G401 (cell line): Measurements from ENCODE around the gene POLG. TPM values are rescaled to one million over a fixed set of nuclear protein-coding genes. Genes with fewer than 3 reads are reported as not detected.

Experiments used
- DNase-seq: peaks from one replicate; pipeline ENCODE4 v3.0.0-alpha.2; 2015; ENCODE audit warnings: low spot score
- in situ Hi-C: cut with HindIII; loops from 2 replicates; pipeline ENCODE4 v1.10.0; 2016; ENCODE audit warnings: low sequenced_read_pairs, mixed read lengths
- total RNA-seq: library from RNA; depleted of rRNA; stranded (reverse); fragments of >200 nt; shearing (Covaris generic); gene quantifications from 2 replicates; pipeline ENCODE4 v1.2.3, GENCODE V29; 2014

Gene POLG
- total RNA-seq, 1 experiment from 2014 or later, result 95.5 TPM

DNA sequence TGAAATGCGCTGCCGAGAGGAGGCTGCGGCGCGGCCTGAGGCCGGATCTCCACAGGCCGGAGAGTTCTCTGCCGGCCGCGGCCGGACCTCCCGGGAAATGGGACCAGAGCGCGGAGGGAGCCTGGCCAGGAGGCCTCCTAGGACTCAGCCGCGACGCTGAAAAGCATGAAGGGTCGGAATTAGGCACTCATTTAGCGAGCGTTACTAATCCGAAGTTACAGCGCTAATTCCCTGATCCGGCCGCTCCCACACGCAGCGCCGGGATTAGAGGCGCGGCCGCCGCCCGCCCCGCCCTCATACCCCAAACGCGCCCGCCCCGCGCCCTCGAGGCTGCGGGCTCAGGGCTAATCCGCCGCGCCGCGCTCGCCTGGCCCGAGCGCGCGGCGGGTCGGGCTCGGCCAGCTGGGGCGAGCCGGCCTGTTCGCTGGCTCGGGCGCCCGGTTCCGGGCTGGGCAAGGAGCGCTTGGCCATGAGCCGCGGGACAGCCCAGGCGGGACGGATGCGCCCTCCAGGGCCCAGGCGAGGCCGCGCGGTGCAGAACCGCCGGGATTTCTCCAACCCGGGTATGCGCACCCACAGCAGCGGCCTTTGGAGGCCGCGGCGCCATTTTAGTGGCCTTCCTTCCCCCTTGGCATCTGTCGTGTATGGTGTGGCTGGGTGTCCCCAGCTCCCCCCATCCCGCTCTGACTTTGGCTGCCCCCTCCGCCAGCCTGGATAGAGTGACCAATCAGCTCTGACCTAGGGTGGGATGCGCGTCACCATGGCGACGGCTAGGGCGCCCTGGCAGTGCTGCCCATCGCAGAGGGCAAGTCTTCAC lies 36.8 kb upstream of the POLG start:
- in situ Hi-C loops, result no loop called here
- peak; percentile 53 for DNase-seq

DNA sequence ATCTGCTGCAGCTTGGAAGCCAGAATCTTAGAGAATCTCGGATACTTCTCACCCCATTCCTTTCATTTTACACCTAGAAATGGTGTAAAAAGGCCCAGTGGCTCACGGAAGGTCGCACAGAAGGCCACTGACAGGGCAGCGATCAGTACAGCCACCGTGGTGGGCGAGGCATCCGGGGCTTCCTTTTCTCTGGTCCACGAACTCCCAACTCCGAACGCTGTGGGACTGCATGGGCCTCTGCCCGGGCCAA lies 36.3 kb upstream of the POLG start:
- no peak for DNase-seq
- in situ Hi-C loops, result no loop called here

DNA sequence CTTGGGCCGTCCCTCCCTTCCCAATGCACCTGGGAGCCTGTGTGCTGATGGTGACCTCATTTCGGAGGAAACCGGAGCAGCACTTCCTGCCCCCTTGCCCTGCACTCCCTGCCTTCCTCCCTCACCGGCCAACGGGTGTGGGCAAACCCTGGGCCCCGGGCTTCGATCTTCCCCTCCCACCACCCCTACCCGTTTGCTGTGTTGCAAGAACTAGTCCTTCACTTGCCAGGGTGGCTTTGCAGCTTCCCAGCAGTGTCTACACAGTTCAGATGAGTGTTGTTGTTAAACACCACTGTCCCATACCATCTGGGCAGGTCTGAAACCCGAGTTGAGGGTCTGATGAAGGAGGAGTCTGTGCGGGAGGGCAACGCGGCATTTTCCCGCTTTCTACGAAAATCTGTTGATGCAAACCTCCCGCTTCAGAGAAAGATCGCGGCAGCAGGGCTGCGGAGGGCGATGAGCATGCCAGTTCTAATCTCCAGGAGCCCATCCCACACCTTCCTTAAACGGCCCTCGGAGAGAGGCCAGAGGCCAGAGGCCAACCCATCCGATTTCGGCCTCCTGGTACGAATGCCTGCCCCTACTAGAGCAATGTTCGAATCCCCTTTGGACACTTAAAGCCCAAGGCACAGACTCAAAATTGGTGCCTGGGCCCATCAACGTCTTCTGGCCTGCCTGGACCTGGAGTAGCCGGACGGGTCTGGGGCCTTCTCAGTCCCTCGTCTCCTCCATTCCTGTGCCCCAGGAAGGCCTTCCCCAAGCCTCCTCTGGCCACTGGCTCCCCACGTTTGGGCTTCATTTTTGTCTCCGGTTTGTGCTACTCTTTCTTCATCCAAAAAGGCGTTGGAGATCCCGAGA lies 35.7 kb upstream of the POLG start:
- peak; percentile 72 for DNase-seq
- in situ Hi-C loops, result no loop called here

DNA sequence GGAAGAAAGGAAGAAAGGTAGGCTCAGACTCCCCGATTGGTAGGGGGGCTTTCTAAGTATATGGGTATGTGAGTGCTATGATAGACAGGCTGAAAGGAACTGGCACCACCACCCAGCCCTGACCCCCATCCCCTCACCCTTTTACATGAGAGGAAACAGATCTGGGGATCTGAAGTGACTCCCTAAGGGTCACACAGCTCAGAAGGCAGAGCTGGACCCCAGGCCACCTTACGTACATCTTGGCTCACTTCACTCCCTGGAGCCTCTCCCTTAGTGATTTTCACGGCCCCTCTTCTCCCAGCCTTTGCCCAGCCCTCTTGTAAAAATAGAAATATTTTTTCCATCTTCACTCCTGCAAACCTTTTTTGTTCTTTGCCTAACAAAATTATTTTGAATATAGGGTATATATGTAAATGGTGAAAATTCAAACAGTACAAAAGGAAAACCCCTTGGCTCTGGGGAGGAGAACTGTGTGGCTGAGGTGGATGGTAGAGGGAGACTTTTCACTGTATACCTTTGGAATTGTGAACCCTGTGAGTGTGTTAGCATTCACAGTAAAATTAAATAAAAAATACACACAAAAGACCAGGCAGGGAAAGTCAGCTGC lies 34.8 kb upstream of the POLG start:
- no peak for DNase-seq
- in situ Hi-C loops, result no loop called here

DNA sequence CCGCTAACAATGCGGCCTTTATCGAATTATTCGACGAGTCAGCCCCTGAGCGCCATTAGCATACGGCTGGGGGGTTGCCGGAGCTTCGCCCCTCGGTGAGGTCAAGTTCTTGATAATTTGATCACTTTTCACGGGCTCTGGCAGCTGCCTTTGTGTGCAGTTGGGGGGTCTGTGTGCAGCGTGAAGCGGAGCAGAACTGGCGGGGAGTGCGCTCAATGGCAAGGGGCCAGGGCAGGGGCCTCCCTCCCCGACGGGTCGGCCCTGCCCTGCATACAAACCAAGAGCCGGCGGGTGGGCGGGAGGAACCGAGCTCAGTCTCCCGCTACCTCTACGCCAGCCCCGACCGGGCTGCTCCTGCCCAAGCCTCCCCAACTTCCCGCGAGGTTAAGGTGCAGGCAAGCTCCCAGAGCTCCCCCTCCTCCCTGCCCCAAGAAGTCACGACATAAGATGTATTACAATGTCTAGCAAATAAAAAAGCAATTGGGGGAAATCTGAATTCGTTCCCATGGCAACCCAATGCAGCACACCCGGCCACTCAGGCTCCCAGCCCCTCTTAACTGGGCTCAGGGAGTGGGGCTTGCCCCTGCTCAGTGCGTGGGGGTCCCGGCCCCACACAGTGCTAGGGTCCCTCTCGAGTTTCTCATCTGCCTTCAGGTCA lies 34.1 kb upstream of the POLG start:
- no peak for DNase-seq
- in situ Hi-C loops, result no loop called here

DNA sequence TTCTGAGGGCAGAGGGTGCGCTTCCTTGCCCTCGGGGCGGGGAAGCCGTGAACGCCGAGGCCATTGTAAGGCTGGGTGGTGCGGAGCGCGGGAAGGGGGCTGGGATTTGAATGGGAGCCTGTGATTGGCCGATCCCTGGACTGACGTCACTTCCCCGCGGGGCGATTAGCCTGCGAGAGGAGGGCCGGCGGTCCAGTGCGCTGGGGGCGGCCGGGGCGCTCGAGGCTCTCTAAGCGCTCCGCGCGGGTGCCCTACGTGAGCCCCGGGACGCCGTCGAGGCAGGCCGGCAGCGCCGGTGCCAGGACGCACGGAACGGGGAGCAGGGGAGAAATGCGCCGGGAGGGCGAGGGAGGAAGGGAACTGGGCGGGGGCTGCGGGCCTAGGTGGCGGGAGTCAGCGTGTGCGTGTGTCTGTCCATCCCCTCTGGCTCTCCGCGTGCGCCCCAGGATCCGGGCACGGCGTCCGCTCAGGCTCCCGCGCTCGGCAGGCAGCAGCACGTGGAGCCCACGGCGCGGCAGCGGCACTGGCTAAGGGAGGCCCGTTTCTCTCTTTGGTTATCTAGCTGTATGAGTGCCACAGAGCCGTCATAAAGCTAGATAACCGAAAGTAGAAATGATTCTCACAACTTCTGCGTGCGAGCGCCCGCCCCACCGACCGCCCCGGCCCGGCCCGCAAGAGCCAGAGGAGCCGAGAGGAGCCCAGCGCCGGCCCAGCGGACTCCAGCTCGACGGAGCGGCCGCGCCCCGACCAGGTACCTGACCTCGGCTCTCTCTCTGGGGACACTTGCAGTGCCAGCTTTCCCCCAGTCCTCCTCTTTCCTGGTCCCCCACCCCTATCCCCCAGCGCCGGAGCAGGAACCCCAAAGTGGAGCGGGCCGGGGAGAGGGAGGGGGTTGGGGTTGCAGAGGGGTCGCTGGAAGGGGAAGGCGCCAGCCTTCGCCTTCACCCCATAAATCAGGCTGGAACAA lies 33.1 kb upstream of the POLG start:
- peak; percentile 94 for DNase-seq
- in situ Hi-C loops, result no loop called here

DNA sequence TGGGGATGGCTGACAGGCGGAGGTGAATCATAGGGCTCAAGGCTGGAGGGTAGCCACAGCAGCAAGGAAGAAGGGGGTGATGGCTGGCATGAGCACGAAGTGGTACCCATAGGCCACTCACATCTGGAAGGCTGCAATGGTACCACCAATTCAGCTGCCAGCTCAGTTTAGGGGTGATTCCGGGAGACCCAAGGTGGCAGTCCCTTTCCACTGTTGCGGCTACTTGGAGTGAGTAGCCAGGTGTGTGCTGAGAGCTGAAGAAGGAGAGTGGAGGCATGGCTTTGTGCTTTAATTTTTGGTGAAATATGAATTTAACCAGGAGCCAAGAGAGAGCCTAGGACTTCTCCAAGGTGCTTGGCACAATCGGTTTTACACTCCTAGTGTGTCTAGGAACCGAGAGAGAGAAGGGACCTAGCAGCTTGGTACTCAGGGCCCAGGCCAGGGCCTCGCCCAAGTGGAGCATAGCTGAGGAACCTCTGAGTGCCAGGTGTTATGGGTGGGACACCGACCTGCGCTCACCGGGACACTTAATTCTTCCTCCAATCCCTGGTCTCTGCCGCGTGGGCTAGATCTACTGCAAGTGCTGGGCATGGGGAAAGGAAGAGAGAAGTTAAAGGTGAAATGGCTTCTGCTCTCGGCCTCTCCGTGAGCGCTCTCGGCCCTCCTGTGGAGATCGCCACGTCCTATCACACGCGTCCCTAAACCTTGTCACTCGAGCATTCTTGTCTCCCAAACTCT lies 32.2 kb upstream of the POLG start:
- no peak for DNase-seq
- in situ Hi-C loops, result no loop called here

DNA sequence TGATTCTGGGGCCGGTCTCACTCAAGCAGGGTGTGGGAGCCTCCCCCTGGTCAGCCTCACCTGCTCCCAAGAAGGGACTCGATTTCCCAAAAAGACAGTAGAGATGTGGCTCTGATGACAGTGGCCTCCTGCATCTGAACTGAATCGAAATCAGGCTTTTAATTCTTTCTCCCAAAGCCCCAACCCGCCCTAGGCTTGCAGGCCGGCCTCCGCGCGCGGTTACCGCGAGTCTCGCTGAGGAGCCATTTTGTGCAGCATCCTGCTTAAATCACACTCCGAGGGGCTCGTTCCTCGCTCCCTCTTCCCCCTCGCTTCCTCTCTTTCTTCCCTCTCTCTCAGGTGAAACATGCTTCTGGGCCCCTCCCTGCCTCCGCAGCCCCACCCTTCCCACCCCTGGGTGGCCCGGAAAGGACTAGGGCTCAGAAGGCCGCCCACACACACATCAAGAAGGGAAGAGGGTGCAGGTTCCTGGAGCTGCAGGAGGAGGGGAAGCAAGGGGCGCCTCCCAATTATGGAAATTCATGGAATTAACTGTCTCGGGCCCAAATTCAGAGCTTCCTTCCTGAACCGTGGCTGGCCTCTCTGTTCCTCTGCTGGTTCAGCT lies 30.9 kb upstream of the POLG start:
- in situ Hi-C loops, result no loop called here

DNA sequence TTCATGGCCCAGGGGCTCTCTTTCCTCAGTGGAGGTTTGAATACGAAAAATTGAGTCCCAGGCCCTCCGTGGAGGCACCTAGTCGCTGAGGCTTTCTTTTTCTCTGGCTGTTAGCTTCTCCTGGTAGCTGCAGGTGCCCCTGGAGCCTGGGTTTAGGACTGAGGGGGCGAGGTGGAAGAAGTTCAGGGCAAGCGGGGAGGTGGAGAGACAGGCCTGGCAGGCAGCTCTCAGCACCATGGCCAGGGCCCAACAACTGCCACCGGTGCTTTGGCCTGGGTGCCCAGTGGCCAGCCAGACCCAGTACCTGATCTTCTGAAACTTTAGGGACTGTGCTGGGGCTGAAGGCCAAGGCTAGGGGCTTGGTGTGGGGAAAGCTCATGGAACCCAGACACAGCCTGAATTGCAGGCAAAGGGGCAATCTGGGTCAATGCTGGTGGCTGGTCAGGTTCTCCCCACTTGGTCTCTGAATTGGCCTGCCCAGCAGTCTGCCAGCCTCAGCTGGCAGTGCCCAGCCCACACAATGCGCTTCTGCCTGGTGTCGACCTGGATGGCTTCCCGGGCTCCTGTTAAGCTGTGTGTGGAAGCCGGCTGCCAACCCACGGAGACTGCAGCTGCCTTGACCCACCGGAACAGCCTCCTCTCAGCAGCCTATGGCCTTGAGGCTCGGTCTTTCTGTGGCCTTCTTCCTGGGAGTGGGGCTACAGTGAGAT lies 30.3 kb upstream of the POLG start:
- in situ Hi-C loops, result loop anchor here (5.0 kb wide), 1 partner anchor 72 kb away; no protein-coding TSS in a partner anchor
- DNase-seq, result peak; percentile 81

More for the DNA sequence above, 30.9 kb upstream of the POLG start:
- no peak for DNase-seq

DNA sequence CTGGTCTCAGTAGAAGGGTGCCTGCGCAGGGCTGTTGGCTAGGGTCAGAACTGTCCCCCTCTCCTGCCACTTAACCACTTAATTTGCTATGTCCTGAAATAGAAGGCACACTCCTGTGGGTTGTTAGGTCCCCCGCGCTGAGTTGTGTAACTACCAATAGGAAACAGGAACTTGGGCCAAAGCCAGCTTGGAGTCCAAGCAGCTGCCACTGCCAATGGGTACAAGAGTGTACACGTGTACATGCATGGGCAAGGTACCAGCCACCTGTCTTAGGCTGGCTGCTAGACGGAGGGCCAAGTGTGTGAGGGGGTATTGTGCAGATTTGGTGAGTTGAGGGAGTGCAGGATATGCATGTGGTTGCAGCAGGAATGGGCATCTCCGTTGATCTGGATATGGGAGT lies 29.7 kb upstream of the POLG start:
- in situ Hi-C loops, result loop anchor here (5.0 kb wide), 1 partner anchor 73 kb away; no protein-coding TSS in a partner anchor
- peak; percentile 88 for DNase-seq

DNA sequence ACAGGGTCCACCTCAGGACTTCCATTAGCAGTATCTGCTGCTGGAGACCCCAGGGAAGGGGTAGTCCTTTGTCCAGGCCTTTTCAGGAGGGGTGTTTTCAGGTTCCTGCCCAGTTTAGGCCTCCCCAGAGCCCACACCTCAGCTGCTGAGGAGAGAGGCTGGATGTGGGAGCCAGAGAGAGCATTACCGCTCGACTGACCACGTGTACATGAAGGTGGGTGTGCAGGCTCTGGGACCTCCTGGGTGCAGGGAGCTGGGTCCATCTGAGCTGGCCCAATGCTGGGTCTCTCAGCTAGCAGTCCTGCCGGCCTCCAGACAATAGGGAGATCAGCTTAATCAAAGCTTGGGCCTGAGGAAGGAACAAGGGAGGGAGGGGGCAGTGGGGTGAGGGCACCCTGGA lies 29.1 kb upstream of the POLG start:
- in situ Hi-C loops, result loop anchor here (5.0 kb wide), 1 partner anchor 74 kb away; no protein-coding TSS in a partner anchor
- DNase-seq, result no peak

DNA sequence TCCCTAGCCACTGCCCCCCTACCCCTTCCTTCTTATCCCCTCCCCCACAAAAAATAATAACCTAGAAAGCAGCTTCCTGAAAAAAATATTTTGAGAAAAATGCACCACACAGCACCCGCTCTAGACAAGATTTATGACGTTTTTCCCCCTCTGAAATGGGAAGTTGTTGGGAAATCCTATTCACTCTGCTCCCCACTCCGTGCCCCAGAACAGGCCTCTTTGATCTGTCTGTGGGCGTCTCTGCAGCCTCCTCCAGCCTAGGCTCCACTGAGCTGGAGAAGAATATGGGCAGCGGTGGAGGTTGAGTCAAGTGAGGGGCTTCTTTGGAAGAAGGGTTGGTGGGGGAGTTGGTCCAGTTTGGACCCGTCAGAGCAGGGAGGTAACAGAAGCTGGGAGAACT lies 28.5 kb upstream of the POLG start:
- in situ Hi-C loops, result loop anchor here (5.0 kb wide), 1 partner anchor 74 kb away; no protein-coding TSS in a partner anchor
- peak; percentile 25 for DNase-seq

DNA sequence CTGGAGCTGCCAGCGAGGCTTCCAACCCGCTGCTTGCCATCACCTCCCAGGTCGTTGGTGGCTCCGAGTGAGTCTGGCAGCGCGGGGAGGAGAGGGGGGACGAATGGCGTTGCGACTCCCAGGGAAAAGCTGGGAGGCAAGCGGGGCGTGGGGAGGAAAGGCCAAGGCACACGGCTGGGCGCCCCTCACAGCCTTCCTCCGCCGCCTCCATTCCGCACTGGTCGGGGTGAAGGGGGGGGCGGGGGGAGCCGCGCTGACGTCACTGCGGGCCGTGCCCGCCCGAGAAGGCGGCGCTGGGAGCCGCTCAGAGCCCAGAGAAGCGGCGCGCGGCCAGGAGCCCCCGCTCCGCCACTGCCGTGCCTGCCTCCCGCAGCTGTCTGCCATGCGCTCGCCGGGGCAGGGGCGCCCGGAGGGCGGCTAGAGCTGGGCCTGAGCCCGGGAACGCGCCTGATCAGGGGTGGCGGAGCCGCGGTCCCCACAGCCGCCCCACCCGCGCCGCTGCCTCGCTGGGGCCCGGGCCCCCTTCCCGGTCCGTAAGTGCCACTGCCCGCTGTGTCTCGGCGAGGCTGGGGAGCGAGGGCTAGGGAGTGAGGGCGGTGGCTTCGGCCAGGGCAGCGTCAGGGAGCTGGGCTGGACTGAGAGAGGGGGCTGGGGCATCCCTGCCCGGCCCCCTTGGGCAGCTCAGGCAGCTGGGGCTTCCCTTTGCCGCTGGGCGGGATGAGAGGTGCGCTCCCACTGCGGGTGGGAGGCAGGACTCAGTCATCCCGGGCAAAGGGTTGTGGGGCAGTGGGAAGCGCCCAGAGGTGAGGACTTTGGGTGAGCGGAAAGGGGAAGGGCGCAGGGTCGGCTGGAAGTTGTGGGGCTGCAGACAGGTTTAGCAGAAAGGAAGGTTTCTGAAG lies 27.8 kb upstream of the POLG start:
- peak; percentile 84 for DNase-seq
- in situ Hi-C loops, result loop anchor here (5.0 kb wide), 1 partner anchor 75 kb away; no protein-coding TSS in a partner anchor

DNA sequence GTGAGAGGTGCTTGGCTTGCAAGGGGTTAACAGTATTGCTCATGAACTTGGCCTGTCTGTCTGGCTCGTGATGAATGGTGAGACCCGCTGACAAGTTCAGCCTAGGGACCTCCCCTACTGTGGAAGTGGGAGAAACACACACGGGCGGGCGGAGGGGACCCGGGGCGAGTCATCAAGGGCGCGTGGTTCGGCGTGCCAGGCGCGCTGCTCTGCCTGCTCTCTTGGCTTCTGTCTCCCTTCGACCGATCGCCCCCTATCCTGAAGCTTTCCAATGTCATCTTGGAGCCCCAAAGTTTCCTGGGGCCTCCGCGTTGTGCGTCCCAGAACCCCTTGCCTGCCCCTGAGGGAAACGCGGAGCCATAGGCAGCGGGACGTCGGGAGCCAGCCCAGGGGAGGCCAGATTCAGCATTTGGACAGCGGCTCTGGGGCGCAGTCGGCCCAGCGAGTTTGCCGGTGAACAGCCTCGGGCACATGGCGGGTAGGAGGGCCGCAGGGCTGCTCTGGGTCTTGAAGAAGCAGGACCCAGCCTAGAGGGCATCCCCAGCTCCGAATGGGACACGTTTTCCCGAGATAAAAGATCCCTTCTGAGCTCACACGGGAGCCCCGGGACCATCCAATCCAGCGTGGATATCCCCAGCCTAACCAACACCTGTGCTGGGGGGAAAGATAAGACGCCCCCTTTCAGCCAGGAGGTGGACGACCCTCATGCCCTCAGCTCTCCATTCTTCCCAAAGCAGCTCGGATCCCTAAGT lies 27.0 kb upstream of the POLG start:
- DNase-seq, result peak; percentile 51
- in situ Hi-C loops, result loop anchor here (5.0 kb wide), 1 partner anchor 76 kb away; no protein-coding TSS in a partner anchor
